GM21447 (cell line): Measurements from ENCODE around the gene ITGA5.
A peak's percentile ranks its signal among the peaks of the same experiment; 100 is the strongest.

ENCODE experiments used
- ATAC-seq: cut with Tn5 transposase; IDR thresholded peaks from one replicate; pipeline ENCODE4 v1.9.1; 2021; ENCODE audit not compliant: unreplicated experiment

Gene ITGA5

DNA sequence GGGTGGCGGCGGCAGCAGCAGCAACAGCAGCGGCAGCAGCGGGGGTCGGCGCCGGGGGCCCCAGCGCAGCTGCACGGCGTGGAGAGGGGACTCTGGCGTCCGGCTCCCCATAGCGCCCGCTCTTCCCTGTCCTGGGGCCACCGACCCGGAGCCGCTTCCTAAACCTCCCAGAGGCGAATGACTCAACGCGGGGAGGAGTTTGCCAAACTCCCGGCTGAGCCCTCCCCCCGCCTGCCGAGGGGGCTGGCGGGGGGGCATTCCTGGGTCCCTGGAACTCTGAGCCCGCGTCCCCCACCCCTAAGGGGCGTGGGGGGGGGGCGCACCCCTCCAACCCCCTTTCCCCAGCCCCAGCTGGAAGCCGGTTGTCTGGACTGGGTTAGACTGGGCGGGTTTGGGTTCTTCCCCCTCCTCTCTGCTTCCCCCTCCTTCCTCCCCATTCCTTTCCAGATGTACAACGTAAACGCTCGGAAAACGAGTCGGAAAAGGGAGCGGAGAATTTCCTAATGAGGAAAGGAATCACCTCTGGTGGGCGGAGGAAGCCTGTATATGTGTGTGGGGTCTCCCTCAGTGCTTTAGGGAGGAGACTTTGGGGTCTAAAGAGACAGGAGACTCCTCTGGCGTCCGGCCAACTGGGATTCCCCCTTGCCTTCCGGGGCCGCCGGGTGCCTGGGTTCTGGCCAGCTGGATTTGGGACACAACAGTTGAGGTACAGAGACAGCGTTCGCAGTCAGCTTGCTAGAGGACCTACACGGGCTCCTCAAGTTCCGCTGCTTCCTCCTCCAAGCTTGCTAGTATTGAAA, at the start of gene ITGA5:
ITGA5 (minus strand) TSS at position 179 of the 800 bp plus-strand sequence; CDS start at position 111, 68 bp downstream.
- no peak for ATAC-seq

GRCh38 chr12:54465857-54466523, 46.9 kb upstream of the ITGA5 start:
- no peak for ATAC-seq

GRCh38 chr12:54463484-54463883, 44.4 kb upstream of the ITGA5 start:
- no peak for ATAC-seq

GRCh38 chr12:54463034-54463433, 44.0 kb upstream of the ITGA5 start:
- ATAC-seq = no peak

- ATAC-seq = no peak
These were observed 41.4 kb upstream of the ITGA5 start for GRCh38 chr12:54460317-54460923.

DNA sequence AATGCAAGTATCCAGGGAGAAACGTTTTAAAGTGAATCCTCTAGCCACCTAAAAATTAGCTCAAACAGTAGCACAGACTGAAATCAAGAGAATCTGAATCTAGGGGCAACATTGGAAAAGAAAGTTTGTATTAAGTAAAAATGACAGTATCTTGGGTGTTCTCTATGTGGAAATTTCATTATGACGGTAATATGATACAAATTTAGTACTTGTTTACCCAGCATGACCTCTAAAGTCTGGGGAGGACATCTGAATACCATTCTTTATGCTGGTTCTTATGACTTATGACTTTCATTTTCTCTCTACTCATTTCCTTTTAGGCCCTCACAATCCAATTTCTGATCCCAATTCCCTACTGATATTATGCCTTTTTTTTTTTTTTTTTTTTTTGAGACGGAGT, 40.3 kb upstream of the ITGA5 start:
- no peak for ATAC-seq

DNA sequence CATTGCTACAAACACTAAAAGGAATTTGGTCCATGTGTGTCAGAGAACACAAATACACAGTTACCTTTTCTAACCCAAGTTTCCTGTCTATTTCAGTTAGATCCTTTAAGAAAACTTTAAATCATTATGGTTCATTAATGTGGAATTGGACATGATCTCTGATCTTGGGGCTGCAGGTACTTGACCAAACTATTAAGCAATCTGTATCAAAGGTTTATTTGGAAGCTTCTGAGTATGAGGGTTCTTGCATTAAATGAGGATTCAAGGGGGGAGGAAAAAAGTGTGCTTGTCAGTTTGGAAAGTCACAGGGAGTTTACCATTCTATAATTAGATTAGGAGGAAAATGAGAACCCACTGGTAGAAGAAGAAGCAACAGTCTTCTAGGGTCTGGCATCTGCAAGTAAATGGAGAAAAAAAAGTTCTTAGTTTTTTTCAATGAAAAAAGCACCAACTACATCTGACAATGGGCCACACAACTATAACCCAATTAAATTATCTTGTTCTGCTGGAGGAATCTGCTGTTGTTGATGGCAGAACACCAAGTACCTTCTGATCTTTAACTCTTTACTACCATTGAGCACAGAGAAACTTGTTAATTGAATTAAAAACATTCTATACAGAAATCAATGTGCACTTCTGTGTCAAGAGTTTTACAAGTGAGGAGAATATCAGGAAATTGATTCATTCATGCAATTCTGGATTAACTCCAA, 36.8 kb upstream of the ITGA5 start:
- ATAC-seq = no peak

DNA sequence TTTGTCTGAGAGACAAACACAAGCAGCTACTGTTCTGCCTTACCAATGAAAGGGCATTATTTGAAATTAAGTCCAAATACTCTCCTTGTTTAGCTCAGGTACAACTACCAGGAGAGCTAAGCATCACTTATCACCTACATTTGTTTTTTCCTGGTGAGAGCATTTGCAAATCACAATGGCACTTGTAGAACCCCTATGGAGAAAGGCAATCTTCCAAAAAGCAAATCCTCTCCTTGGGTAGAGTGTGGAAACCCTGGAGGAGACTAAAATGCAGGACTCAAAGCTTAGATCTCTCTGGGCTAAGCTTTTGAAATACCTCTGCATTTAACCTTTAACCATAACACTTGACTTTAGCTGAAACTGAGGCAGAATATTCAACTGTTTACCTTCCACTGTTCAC, 33.6 kb upstream of the ITGA5 start:
- ATAC-seq = no peak

DNA sequence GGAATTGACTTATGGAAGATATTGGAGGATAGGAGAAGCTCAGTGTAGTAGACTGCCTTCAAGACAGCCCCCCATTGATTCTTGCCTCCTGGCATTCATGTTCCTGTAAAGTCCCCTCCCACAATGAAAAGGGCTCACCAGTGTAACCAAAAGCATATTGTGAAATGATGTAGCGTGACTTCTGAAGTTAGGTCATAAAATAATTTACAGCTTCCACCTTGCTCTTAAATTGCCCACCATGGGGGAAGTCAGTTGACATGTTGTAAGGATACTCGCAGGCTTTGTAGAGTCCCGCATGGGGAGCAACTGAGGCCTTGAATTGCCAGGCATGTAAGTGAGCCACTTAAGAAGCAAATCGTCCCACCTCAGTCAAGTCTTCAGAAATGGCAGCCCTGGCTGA, 29.3 kb upstream of the ITGA5 start:
- no peak for ATAC-seq

- ATAC-seq = no peak
These were observed 28.9 kb upstream of the ITGA5 start for GRCh38 chr12:54447917-54448316.

GRCh38 chr12:54444206-54444605, 25.1 kb upstream of the ITGA5 start:
- ATAC-seq = no peak

DNA sequence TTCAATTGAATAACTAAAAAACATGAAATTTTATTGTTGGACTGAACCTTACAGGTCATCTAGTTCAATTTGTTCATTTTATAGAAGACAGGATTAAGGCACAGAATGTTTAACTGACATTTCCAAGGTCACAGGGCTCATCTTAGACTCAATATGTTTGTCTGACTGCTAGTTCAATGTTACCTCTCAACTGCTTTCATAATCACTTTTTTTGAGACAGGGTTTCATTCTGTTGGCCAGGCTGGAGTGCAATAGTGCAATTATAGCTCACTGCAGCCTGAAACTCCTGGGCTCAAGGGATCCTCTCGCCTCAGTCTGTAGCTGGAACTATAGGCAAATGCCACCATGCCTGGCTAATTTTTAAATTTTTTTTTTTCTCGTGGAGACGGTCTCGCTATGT, 24.4 kb upstream of the ITGA5 start:
- no peak for ATAC-seq

- ATAC-seq = no peak
These were observed 23.9 kb upstream of the ITGA5 start for GRCh38 chr12:54442961-54443360.

DNA sequence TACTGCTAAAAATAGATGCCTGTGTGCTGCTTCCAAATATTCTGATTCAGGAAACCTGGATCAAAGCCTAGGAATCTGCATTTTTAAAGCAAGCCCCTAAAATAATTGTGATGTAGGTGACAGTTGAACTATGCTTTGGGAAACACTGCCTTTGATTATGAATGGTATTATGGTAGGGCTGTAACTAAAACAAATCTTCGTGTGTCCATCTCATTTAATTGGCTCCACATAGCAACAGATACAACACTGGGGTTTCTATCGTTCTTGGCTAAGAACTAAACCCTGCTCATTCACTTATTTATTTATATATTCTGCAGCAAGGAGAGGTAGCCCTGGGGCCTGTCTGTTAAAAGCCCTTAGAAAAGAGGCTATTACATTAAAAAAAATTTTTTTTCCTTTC, 23.0 kb upstream of the ITGA5 start:
- no peak for ATAC-seq

DNA sequence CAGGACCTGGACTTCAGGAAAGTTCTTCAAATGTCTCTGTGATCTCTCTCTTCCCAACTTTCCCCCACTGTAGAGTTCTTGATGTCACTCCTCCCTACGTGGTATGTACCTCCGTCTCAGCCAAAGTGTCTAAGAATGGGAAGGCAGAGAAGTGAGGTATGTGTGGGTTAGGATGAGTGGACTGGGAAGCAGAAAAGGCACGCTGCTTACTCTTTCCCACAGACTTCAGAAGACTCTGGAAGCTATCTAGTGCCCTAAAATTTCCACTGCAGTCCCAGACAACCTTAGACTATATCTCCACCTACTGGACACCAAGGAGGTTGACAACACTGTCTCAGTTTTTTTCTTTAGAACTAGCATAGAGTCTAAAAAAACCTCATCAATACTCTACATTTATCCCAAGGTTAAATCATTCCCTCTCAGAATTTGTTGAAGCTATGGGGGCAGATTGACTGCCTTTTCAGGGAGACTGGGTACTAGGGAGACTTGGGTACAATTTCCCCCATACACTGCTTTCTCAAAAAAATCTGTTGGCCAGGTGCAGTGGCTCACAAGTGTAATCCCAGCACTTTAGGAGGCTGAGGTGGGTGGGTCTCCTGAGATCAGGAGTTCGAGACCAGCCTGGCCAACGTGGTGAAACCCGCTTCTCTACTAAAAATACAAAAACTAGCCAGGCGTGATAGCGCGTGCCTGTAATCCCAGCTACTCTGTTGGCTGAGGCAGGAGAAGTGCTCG, 20.6 kb upstream of the ITGA5 start:
- ATAC-seq = peak; percentile 63

- no peak for ATAC-seq
These were observed 20.0 kb upstream of the ITGA5 start for GRCh38 chr12:54439096-54439495.

DNA sequence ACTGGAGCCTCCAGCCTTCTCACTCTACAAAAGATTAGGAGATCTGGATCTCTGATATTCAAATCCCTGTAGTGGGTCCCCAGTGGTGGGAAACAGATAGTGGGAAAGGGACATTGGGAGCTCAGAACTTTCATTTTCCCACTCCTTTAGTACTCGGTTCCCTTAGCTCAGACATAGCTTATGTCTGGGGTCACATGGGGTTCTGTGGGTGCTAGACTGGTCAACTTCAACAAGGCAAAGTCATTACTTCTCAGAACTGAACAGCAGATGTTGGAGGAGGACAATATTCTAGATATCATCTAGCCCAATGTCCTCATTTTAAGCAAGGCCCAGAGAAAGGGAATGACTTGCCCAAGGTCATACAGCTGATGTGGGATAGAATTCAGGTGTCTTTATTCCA, 19.5 kb upstream of the ITGA5 start:
- ATAC-seq = no peak

DNA sequence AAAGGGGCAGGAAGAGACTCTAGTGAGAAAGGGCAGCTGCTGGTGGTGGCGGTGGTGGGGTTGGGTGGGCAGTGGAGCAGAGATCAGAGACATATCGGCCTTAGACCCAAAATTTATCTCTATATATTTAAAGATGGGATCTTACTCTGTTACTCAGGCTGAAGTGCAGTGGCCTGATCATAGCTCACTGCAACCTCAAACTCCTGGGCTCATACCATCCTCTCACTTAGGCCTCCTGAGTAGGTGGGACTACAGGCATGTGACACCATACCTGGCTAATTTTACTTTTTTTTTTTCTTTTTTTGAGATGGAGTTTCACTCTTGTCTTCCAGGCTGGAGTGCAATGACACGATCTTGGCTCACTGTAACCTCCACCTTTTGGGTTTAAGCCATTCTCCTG, 18.6 kb upstream of the ITGA5 start:
- no peak for ATAC-seq

- no peak for ATAC-seq
These were observed 18.2 kb upstream of the ITGA5 start for GRCh38 chr12:54437243-54437642.

- no peak for ATAC-seq
These were observed 13.7 kb upstream of the ITGA5 start for GRCh38 chr12:54432815-54433164.
